HEK293 (cell line): ENCODE measurements around the gene VPS37C.
A peak's percentile ranks its signal among the peaks of the same experiment; 100 is the strongest.

Experiments used
- CTCF ChIA-PET: fragments of 350-600 bp; formaldehyde crosslinking; extraction: SDS; loops from one replicate; lab custom pipeline; 2021; ENCODE audit warnings: antibody characterized with exemption; lab: Yijun Ruan, JAX
- POLR2A ChIA-PET: fragments of 300-600 bp; formaldehyde crosslinking; extraction: SDS; loops from one replicate; lab custom pipeline; 2020; ENCODE audit warnings: antibody characterized with exemption, inconsistent platforms; lab: Yijun Ruan, JAX
- H3K27ac ChIP-seq: fragments of 200-500 bp; sonication (Bioruptor generic); 2 replicates; pipeline ENCODE4 v1.5.1; 2014; ENCODE audit warnings: low read depth, low read length, control low read depth, inconsistent platforms; ENCODE audit errors: extremely low read depth
- H3K36me3 ChIP-seq, 2 experiments: fragments of 200-500 bp in 1 of 2; sonication (Bioruptor generic) in 1 of 2; 1 replicate in 1 of 2; 2 replicates in 1 of 2; pipeline ENCODE4 v1.5.1; 2014 to 2017; ENCODE audit warnings: inconsistent platforms in 2 of 2, low read length in 2 of 2; ENCODE audit not compliant: control insufficient read depth in 2 of 2, insufficient read depth in 1 of 2
- H3K4me1 ChIP-seq: fragments of 200-500 bp; sonication (Bioruptor generic); 2 replicates; pipeline ENCODE4 v1.5.1; 2014; ENCODE audit warnings: mild to moderate bottlenecking, low read length, inconsistent platforms; ENCODE audit not compliant: control insufficient read depth, insufficient read depth
- H3K4me3 ChIP-seq: 2 replicates; pipeline ENCODE4 v1.5.1; 2011; ENCODE audit warnings: low read depth, mild to moderate bottlenecking, control low read depth, low read length, moderate library complexity
- H3K9me3 ChIP-seq: fragments of 200-500 bp; sonication (Bioruptor generic); 2 replicates; pipeline ENCODE4 v1.5.1; 2014; ENCODE audit warnings: low read depth, low read length, inconsistent platforms; ENCODE audit not compliant: control insufficient read depth, insufficient read depth
- KLF9 ChIP-seq: fragments of 450-650 bp; formaldehyde crosslinking; IDR thresholded peaks from 2 replicates; pipeline ENCODE4 v1.5.1; 2016; ENCODE audit warnings: missing biosample characterization, missing genetic modification characterization, low read depth
- SP3 ChIP-seq: fragments of 450-650 bp; formaldehyde crosslinking; IDR thresholded peaks from 2 replicates; pipeline ENCODE4 v1.5.1; 2016; ENCODE audit warnings: missing biosample characterization, missing genetic modification characterization
- ZBTB20 ChIP-seq: fragments of 450-650 bp; formaldehyde crosslinking; IDR thresholded peaks from 2 replicates; pipeline ENCODE4 v1.5.1; 2016; ENCODE audit warnings: missing biosample characterization, missing genetic modification characterization
- ZEB2 ChIP-seq: fragments of 450-650 bp; formaldehyde crosslinking; IDR thresholded peaks from 2 replicates; pipeline ENCODE4 v1.5.1; 2016; ENCODE audit warnings: missing biosample characterization, missing genetic modification characterization
- ZNF274 ChIP-seq, 2 experiments: fragments of 200-500 bp in 1 of 2; fragments of 450-650 bp in 1 of 2; sonication (Bioruptor generic) in 1 of 2; formaldehyde crosslinking in 1 of 2; IDR thresholded peaks; 2 replicates each; pipeline versions ENCODE4 v1.5.1 to v1.6.1; 2014 to 2016; ENCODE audit warnings: borderline replicate concordance in 1 of 2, inconsistent platforms in 1 of 2, low read length in 1 of 2, missing biosample characterization in 1 of 2, missing genetic modification characterization in 1 of 2
- ZNF394 ChIP-seq: fragments of 450-650 bp; formaldehyde crosslinking; IDR thresholded peaks from 2 replicates; pipeline ENCODE4 v1.5.1; 2016; ENCODE audit warnings: missing biosample characterization, missing genetic modification characterization, mild to moderate bottlenecking, moderate library complexity, borderline replicate concordance
- ZNF555 ChIP-seq: fragments of 450-650 bp; formaldehyde crosslinking; conservative IDR thresholded peaks from 2 replicates; pipeline ENCODE4 v1.5.1; 2017; ENCODE audit warnings: missing biosample characterization, mild to moderate bottlenecking, missing genetic modification characterization, inconsistent platforms
- ZNF561 ChIP-seq: fragments of 450-650 bp; IDR thresholded peaks from 2 replicates; pipeline ENCODE4 v1.5.1; 2018; ENCODE audit warnings: missing biosample characterization, missing genetic modification characterization, borderline replicate concordance
- ZNF571 ChIP-seq: fragments of 450-650 bp; formaldehyde crosslinking; IDR thresholded peaks from 2 replicates; pipeline ENCODE4 v1.5.0; 2017; ENCODE audit warnings: missing biosample characterization, missing genetic modification characterization
- ZNF621 ChIP-seq: fragments of 450-650 bp; formaldehyde crosslinking; IDR thresholded peaks from 2 replicates; pipeline ENCODE4 v1.5.1; 2017; ENCODE audit warnings: missing biosample characterization, missing genetic modification characterization
- ZNF624 ChIP-seq: fragments of 450-650 bp; formaldehyde crosslinking; IDR thresholded peaks from 2 replicates; pipeline ENCODE4 v1.5.1; 2017; ENCODE audit warnings: missing biosample characterization, missing genetic modification characterization
- ZNF670 ChIP-seq: fragments of 450-650 bp; formaldehyde crosslinking; IDR thresholded peaks from 2 replicates; pipeline ENCODE4 v1.5.1; 2016; ENCODE audit warnings: missing biosample characterization, missing genetic modification characterization, low read depth
- ZNF830 ChIP-seq: fragments of 450-650 bp; IDR thresholded peaks from 2 replicates; pipeline ENCODE4 v1.5.0; 2018; ENCODE audit warnings: missing biosample characterization, missing genetic modification characterization, low read depth, mild to moderate bottlenecking, moderate library complexity
- ZXDB ChIP-seq: fragments of 450-650 bp; formaldehyde crosslinking; IDR thresholded peaks from 2 replicates; pipeline ENCODE4 v1.5.1; 2016; ENCODE audit warnings: missing biosample characterization, missing genetic modification characterization
- TF ChIP-seq, protein P1 (sequence below): fragments of 450-650 bp; formaldehyde crosslinking; conservative IDR thresholded peaks from 2 replicates; pipeline ENCODE4 v1.5.1; 2016; ENCODE audit warnings: low read depth, missing biosample characterization, missing genetic modification characterization
- TF ChIP-seq, protein P2 (sequence below): fragments of 450-650 bp; formaldehyde crosslinking; IDR thresholded peaks from 2 replicates; pipeline ENCODE4 v1.5.0; 2017; ENCODE audit warnings: missing biosample characterization, missing genetic modification characterization, borderline replicate concordance
- TF ChIP-seq, protein P3 (sequence below): fragments of 450-650 bp; formaldehyde crosslinking; IDR thresholded peaks from 2 replicates; pipeline ENCODE4 v1.5.1; 2016; ENCODE audit warnings: missing biosample characterization, missing genetic modification characterization
- TF ChIP-seq, protein P4 (sequence below): fragments of 450-650 bp; formaldehyde crosslinking; conservative IDR thresholded peaks from 2 replicates; pipeline ENCODE4 v1.5.1; 2016; ENCODE audit warnings: low read depth, missing biosample characterization, missing genetic modification characterization

The VPS37C gene

DNA sequence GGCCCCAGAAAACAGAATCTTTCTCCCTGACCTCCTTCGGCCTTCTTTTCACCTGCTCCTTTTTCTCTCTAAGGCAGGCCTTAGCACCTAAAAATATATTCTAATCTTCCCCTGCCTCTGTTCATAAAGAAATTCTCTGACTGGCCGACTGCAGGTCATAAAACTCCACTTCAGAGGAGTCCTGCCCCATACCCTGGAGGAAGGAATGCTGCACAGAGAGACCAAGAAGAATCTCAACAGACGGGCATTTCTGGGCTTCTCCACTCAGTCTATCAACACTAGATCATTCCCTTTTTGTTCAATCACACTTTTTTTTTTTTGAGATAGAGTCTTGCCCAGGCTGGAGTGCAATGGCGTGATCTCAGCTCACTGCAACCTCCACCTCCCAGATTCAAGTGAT, 22.4 kb upstream of the VPS37C start:
- Histone ChIP-seq H3K4me3 (no peak overlapping the region), H3K27ac (no peak overlapping the region), H3K36me3 (no peaks in the 10 kb centered on the region), H3K4me1 (no peaks in the 10 kb centered on the region), H3K9me3 (no peaks in the 10 kb centered on the region)
- POLR2A ChIA-PET = no interaction called here
- CTCF ChIA-PET = no interaction called here
- TF ChIP-seq, protein P1, sequence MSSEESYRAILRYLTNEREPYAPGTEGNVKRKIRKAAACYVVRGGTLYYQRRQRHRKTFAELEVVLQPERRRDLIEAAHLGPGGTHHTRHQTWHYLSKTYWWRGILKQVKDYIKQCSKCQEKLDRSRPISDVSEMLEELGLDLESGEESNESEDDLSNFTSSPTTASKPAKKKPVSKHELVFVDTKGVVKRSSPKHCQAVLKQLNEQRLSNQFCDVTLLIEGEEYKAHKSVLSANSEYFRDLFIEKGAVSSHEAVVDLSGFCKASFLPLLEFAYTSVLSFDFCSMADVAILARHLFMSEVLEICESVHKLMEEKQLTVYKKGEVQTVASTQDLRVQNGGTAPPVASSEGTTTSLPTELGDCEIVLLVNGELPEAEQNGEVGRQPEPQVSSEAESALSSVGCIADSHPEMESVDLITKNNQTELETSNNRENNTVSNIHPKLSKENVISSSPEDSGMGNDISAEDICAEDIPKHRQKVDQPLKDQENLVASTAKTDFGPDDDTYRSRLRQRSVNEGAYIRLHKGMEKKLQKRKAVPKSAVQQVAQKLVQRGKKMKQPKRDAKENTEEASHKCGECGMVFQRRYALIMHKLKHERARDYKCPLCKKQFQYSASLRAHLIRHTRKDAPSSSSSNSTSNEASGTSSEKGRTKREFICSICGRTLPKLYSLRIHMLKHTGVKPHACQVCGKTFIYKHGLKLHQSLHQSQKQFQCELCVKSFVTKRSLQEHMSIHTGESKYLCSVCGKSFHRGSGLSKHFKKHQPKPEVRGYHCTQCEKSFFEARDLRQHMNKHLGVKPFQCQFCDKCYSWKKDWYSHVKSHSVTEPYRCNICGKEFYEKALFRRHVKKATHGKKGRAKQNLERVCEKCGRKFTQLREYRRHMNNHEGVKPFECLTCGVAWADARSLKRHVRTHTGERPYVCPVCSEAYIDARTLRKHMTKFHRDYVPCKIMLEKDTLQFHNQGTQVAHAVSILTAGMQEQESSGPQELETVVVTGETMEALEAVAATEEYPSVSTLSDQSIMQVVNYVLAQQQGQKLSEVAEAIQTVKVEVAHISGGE (tag by site-specific recombination) = no peak
- no peak for TF ChIP-seq ZNF274 (IDR thresholded peaks at IDR 0.05; ENCODE audit: low read length)
- TF ChIP-seq ZNF274 (tag by site-specific recombination; IDR thresholded peaks at IDR 0.05; ENCODE audit: borderline replicate concordance) = no peak
- no peak for TF ChIP-seq ZNF621
- TF ChIP-seq ZNF571 (tag by site-specific recombination) = no peak
- TF ChIP-seq ZNF830 = no peak
- TF ChIP-seq KLF9 (tag by site-specific recombination) = no peak

DNA sequence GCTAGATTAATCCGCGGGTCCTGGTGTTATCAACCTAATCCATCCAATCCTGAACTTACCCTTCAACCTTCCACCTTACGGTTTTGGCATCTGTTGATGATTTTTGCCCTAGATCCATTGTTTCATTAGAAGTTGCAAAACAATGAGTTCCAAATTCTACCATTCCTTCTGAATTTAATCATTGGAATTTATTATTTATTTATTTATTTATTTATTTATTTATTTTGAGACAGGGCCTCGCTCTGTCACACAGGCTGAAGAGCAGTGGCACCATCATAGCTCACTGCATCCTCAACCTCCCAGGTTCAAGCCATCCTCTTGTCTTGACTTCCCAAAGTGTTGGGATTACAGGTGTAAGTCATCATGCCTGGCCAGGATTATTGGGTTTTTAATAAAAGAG, 20.3 kb upstream of the VPS37C start:
- Histone ChIP-seq H3K36me3 (no peaks in the 10 kb centered on the region), H3K27ac (no peak overlapping the region), H3K4me1 (no peaks in the 10 kb centered on the region), H3K9me3 (no peaks in the 10 kb centered on the region), H3K4me3 (no peak overlapping the region)
- ChIA-PET CTCF (interaction anchor here (1.3 kb wide), 1 partner anchor 351 kb away, joined by 3 read pairs; no protein-coding TSS in a partner anchor), POLR2A (no interaction called here)
- TF ChIP-seq, protein P2, sequence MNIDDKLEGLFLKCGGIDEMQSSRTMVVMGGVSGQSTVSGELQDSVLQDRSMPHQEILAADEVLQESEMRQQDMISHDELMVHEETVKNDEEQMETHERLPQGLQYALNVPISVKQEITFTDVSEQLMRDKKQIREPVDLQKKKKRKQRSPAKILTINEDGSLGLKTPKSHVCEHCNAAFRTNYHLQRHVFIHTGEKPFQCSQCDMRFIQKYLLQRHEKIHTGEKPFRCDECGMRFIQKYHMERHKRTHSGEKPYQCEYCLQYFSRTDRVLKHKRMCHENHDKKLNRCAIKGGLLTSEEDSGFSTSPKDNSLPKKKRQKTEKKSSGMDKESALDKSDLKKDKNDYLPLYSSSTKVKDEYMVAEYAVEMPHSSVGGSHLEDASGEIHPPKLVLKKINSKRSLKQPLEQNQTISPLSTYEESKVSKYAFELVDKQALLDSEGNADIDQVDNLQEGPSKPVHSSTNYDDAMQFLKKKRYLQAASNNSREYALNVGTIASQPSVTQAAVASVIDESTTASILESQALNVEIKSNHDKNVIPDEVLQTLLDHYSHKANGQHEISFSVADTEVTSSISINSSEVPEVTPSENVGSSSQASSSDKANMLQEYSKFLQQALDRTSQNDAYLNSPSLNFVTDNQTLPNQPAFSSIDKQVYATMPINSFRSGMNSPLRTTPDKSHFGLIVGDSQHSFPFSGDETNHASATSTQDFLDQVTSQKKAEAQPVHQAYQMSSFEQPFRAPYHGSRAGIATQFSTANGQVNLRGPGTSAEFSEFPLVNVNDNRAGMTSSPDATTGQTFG = no peak
- TF ChIP-seq ZBTB20 (no peak), ZNF561 (tag by site-specific recombination) (no peak), SP3 (tag by site-specific recombination) (no peak), ZNF670 (no peak), ZNF394 (tag by site-specific recombination) (peak; percentile 50; the same call in 1 of the 2 replicates), ZNF555 (tag by site-specific recombination) (peak; percentile 18; the same call in 1 of the 2 replicates), ZEB2 (tag by site-specific recombination) (no peak), ZNF624 (tag by site-specific recombination) (no peak), ZXDB (tag by site-specific recombination) (no peak)
- TF ChIP-seq, protein P3, sequence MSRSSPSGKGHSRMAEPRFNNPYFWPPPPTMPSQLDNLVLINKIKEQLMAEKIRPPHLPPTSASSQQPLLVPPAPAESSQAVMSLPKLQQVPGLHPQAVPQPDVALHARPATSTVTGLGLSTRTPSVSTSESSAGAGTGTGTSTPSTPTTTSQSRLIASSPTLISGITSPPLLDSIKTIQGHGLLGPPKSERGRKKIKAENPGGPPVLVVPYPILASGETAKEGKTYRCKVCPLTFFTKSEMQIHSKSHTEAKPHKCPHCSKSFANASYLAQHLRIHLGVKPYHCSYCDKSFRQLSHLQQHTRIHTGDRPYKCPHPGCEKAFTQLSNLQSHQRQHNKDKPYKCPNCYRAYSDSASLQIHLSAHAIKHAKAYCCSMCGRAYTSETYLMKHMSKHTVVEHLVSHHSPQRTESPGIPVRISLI = no peak
- TF ChIP-seq, protein P1 (tag by site-specific recombination) = 0 out of 2 replicates have a peak, but pooled peaks have one; percentile 36
- TF ChIP-seq, protein P4, sequence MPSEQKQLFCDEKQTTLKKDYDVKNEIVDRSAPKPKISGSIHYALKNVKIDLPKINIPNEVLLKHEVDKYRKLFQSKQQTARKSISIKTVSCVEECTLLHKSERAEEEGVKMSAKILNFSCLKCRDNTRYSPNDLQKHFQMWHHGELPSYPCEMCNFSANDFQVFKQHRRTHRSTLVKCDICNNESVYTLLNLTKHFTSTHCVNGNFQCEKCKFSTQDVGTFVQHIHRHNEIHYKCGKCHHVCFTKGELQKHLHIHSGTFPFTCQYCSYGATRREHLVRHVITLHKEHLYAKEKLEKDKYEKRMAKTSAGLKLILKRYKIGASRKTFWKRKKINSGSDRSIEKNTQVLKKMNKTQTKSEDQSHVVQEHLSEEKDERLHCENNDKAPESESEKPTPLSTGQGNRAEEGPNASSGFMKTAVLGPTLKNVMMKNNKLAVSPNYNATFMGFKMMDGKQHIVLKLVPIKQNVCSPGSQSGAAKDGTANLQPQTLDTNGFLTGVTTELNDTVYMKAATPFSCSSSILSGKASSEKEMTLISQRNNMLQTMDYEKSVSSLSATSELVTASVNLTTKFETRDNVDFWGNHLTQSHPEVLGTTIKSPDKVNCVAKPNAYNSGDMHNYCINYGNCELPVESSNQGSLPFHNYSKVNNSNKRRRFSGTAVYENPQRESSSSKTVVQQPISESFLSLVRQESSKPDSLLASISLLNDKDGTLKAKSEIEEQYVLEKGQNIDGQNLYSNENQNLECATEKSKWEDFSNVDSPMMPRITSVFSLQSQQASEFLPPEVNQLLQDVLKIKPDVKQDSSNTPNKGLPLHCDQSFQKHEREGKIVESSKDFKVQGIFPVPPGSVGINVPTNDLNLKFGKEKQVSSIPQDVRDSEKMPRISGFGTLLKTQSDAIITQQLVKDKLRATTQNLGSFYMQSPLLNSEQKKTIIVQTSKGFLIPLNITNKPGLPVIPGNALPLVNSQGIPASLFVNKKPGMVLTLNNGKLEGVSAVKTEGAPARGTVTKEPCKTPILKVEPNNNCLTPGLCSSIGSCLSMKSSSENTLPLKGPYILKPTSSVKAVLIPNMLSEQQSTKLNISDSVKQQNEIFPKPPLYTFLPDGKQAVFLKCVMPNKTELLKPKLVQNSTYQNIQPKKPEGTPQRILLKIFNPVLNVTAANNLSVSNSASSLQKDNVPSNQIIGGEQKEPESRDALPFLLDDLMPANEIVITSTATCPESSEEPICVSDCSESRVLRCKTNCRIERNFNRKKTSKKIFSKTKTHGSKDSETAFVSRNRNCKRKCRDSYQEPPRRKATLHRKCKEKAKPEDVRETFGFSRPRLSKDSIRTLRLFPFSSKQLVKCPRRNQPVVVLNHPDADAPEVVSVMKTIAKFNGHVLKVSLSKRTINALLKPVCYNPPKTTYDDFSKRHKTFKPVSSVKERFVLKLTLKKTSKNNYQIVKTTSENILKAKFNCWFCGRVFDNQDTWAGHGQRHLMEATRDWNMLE (tag by site-specific recombination) = peak; percentile 51; the same call in 1 of the 2 replicates
